ENCODE measurements around the gene LLGL2.

Gene LLGL2

GRCh38 chr17:75570034-75570676, 44.7 kb downstream of the LLGL2 start:
- H3K36me3 ChIP-seq: peaks cover 92% of the 10 kb centered on the region
- no peak overlapping the region for H3K27ac ChIP-seq
- H3K9me3 ChIP-seq (ENCODE audit: severe bottlenecking): no peaks in the 10 kb centered on the region
- no peaks in the 10 kb centered on the region for H3K27me3 ChIP-seq (ENCODE audit: insufficient read depth, low read depth, severe bottlenecking)
- H3K4me3 ChIP-seq (ENCODE audit: low read depth, low read length): no peak overlapping the region
- no peak for TF ChIP-seq CTCF (IDR thresholded peaks at IDR 0.05; ENCODE audit: low read depth, low read length)
- DNase-seq: peak; percentile 9

- H3K27ac ChIP-seq: no peak overlapping the region
- peaks cover 92% of the 10 kb centered on the region for H3K36me3 ChIP-seq
- H3K27me3 ChIP-seq (ENCODE audit: insufficient read depth, low read depth, severe bottlenecking): no peaks in the 10 kb centered on the region
- peak; percentile 10 for DNase-seq
- H3K9me3 ChIP-seq (ENCODE audit: severe bottlenecking): no peaks in the 10 kb centered on the region
- no peak overlapping the region for H3K4me3 ChIP-seq (ENCODE audit: low read depth, low read length)
- TF ChIP-seq CTCF (IDR thresholded peaks at IDR 0.05; ENCODE audit: low read depth, low read length): no peak
Measured at GRCh38 chr17:75570772-75571171, 45.3 kb downstream of the LLGL2 start.

GRCh38 chr17:75571197-75571884, 45.8 kb downstream of the LLGL2 start:
- TF ChIP-seq CTCF (IDR thresholded peaks at IDR 0.05; ENCODE audit: low read depth, low read length): no peak
- H3K27ac ChIP-seq: no peak overlapping the region
- no peak for DNase-seq
- H3K9me3 ChIP-seq (ENCODE audit: severe bottlenecking): no peaks in the 10 kb centered on the region
- H3K4me3 ChIP-seq (ENCODE audit: low read depth, low read length): no peak overlapping the region
- H3K27me3 ChIP-seq (ENCODE audit: insufficient read depth, low read depth, severe bottlenecking): no peaks in the 10 kb centered on the region
- H3K36me3 ChIP-seq: peaks cover 92% of the 10 kb centered on the region

- DNase-seq: no peak
- TF ChIP-seq CTCF (IDR thresholded peaks at IDR 0.05; ENCODE audit: low read depth, low read length): no peak
- Histone ChIP-seq H3K27ac (no peak overlapping the region), H3K4me3 (ENCODE audit: low read depth, low read length) (no peak overlapping the region), H3K27me3 (ENCODE audit: insufficient read depth, low read depth, severe bottlenecking) (no peaks in the 10 kb centered on the region), H3K9me3 (ENCODE audit: severe bottlenecking) (no peaks in the 10 kb centered on the region), H3K36me3 (peaks cover 86% of the 10 kb centered on the region)
Measured at GRCh38 chr17:75571885-75572215, 46.4 kb downstream of the LLGL2 start.

DNA sequence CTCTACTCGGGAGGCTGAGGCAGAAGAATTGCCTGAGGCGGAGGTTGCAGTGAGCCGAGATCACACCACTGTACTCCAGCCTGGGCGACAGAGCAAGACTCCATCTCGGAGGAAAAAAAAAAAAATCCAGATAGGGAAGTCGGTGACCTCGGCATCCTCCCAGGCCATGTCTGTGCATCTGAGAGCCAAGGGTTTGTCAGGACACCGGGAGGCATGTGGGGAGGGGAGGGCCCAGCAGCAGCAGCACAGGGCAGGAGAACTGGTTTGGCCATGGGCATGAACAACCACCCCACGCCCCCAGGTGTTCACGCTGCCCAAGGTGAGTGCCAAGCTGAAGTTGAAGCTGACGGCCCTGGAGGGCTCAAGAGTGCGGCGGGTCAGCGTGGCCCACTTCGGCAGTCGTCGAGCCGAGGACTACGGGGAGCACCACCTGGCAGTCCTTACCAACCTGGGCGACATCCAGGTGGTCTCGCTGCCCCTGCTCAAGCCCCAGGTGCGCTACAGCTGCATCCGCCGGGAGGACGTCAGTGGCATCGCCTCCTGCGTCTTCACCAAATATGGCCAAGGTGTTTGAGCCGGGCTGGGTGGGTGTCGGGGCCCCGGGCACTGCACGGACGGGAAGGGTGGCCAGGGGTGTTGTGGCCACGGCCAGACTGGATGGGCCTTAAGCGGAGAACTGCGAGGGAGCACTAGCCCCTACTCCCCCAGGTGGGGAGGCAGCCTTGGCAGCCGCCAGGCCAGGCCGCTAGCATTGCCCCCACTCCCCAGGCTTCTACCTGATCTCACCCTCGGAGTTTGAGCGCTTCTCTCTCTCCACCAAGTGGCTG, 47.4 kb downstream of the LLGL2 start:
- Histone ChIP-seq H3K27me3 (ENCODE audit: insufficient read depth, low read depth, severe bottlenecking) (no peaks in the 10 kb centered on the region), H3K27ac (no peak overlapping the region), H3K36me3 (peaks cover 76% of the 10 kb centered on the region)

More for the DNA sequence above, 47.4 kb downstream of the LLGL2 start:
- TF ChIP-seq CTCF (IDR thresholded peaks at IDR 0.05; ENCODE audit: low read depth, low read length): no peak
- H3K4me3 ChIP-seq (ENCODE audit: low read depth, low read length): no peak overlapping the region
- no peaks in the 10 kb centered on the region for H3K9me3 ChIP-seq (ENCODE audit: severe bottlenecking)
- DNase-seq: no peak
